ENCODE measurements around the gene TCL1B. TPM values are rescaled to one million over a fixed set of nuclear protein-coding genes. Genes with fewer than 3 reads are reported as not detected.

Gene TCL1B
- total and polyA plus RNA-seq, 4 donors: 0.19 TPM; not detected in 3

DNA sequence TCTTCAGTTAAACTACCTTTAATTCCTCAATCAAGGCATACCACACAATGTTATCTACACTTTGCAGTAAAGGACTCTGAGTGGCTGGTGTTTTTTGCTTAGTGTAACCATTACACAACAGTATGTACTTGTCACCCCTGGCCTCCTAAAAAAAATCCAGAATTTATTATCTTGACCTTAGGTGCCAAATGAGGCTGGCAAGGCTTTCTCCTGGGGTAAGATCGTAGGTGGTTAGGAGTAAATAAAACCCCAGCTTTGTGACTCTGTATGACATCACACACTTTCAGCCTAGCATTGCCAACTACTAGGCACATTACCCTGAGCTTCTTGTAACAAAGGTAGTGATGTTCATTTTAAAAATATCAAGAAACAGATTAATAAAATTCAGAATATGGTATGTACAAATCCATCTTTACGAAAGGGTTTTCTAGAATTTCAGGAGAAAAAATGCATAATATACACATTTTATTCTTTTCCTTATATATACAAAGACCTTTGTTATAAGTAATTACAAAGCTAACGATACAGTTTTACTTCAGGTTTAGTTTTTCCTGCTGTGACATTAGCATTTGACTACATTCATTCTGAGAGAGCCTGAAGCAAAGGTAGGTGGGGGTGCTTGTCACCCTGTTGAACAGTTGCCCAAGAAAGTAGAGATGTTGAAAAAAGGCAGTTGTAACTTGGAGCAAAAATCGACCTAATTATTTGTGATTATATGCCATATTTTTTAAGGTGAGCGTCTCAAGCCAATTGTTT, 14.2 kb downstream of the TCL1B start:
- Histone ChIP-seq H3K4me3 (ENCODE audit: low read depth in 1 of 3, low read length in 3 of 3) (no peak overlapping the region), H3K4me1 (ENCODE audit: control insufficient read depth in 4 of 4, insufficient read depth in 4 of 4, low read length in 3 of 4) (no peaks in the 10 kb centered on the region), H3K9me3 (ENCODE audit: control insufficient read depth in 4 of 4, low read length in 3 of 4) (no peaks in the 10 kb centered on the region), H3K27me3 (ENCODE audit: control insufficient read depth in 4 of 4, insufficient read depth in 4 of 4, low read length in 3 of 4) (peaks cover 0 to 8% (median 0%) of the 10 kb centered on the region in 4 donors), H3K36me3 (ENCODE audit: control insufficient read depth in 4 of 4, insufficient read depth in 3 of 4, low read depth in 1 of 4, low read length in 3 of 4) (no peaks in the 10 kb centered on the region), H3K9ac (ENCODE audit: low read depth in 1 of 2, low read length in 2 of 2) (no peak overlapping the region), H3K27ac (ENCODE audit: low read depth in 1 of 2, low read length in 2 of 2) (no peak overlapping the region)
- no peak for TF ChIP-seq EGR1 (IDR thresholded peaks at IDR 0.05; ENCODE audit: low read depth in 2 of 2)
- TF ChIP-seq ATF3 (IDR thresholded peaks at IDR 0.05): no peak
- TF ChIP-seq HNF4A (conservative IDR thresholded peaks at IDR 0.05): no peak
- no peak for TF ChIP-seq HNF4G (IDR thresholded peaks at IDR 0.05)
- no peak for DNase-seq (ENCODE audit: low spot score)
- 54% methylated on average over 5 of the region's 5 CpGs for WGBS

DNA sequence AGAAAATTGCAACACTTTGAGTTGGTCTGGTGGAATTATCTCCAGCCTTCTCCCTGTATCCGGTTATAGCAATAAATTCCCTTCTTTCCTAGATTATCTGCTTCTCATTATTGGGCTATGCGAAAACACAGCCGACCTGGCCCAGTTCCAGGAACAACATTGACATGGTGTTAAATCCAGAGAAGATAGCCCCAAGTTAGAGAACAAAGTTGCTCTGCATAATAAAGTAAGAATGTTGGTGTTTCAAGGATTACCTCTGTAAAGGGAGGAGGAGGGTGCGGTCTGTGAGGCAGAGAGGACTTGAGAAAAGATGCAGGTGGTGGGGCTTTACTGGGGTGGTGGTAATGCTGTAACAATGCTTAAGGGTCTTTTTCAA, 15.6 kb downstream of the TCL1B start:
- no peak overlapping the region for H3K27ac ChIP-seq (ENCODE audit: low read depth in 1 of 2, low read length in 2 of 2)
- no peaks in the 10 kb centered on the region for H3K36me3 ChIP-seq (ENCODE audit: control insufficient read depth in 4 of 4, insufficient read depth in 3 of 4, low read depth in 1 of 4, low read length in 3 of 4)
- H3K9ac ChIP-seq (ENCODE audit: low read depth in 1 of 2, low read length in 2 of 2): no peak overlapping the region
- H3K27me3 ChIP-seq (ENCODE audit: control insufficient read depth in 4 of 4, insufficient read depth in 4 of 4, low read length in 3 of 4): peaks cover 0 to 8% (median 0%) of the 10 kb centered on the region in 4 donors
- TF ChIP-seq EGR1 (IDR thresholded peaks at IDR 0.05; ENCODE audit: low read depth in 2 of 2) (no peak), MAX (IDR thresholded peaks at IDR 0.05) (no peak), TAF1 (conservative IDR thresholded peaks at IDR 0.05) (no peak), ATF3 (IDR thresholded peaks at IDR 0.05) (no peak), ZBTB33 (IDR thresholded peaks at IDR 0.05) (no peak)
- TF ChIP-seq, protein P1, sequence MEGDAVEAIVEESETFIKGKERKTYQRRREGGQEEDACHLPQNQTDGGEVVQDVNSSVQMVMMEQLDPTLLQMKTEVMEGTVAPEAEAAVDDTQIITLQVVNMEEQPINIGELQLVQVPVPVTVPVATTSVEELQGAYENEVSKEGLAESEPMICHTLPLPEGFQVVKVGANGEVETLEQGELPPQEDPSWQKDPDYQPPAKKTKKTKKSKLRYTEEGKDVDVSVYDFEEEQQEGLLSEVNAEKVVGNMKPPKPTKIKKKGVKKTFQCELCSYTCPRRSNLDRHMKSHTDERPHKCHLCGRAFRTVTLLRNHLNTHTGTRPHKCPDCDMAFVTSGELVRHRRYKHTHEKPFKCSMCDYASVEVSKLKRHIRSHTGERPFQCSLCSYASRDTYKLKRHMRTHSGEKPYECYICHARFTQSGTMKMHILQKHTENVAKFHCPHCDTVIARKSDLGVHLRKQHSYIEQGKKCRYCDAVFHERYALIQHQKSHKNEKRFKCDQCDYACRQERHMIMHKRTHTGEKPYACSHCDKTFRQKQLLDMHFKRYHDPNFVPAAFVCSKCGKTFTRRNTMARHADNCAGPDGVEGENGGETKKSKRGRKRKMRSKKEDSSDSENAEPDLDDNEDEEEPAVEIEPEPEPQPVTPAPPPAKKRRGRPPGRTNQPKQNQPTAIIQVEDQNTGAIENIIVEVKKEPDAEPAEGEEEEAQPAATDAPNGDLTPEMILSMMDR (IDR thresholded peaks at IDR 0.05; ENCODE audit: low read depth, low read length, missing input control): no peak
- WGBS: 47% methylated on average over 4 of the region's 4 CpGs
- H3K9me3 ChIP-seq (ENCODE audit: control insufficient read depth in 4 of 4, low read length in 3 of 4): no peaks in the 10 kb centered on the region
- no peaks in the 10 kb centered on the region for H3K4me1 ChIP-seq (ENCODE audit: control insufficient read depth in 4 of 4, insufficient read depth in 4 of 4, low read length in 3 of 4)
- DNase-seq (ENCODE audit: low spot score): no peak
- no peak overlapping the region for H3K4me3 ChIP-seq (ENCODE audit: low read depth in 1 of 3, low read length in 3 of 3)

- H3K4me1 ChIP-seq (ENCODE audit: control insufficient read depth in 4 of 4, insufficient read depth in 4 of 4, low read length in 3 of 4): no peaks in the 10 kb centered on the region
- TF ChIP-seq, protein P1 (IDR thresholded peaks at IDR 0.05; ENCODE audit: low read depth, low read length, missing input control): no peak
- TF ChIP-seq SP1 (IDR thresholded peaks at IDR 0.05) (no peak), JUND (IDR thresholded peaks at IDR 0.05) (no peak), GABPA (IDR thresholded peaks at IDR 0.05 in 1 of 2, conservative IDR thresholded peaks at IDR 0.05 in 1 of 2) (no peak), FOXA1 (IDR thresholded peaks at IDR 0.05) (no peak), ZBTB33 (IDR thresholded peaks at IDR 0.05) (no peak), RAD21 (IDR thresholded peaks at IDR 0.05) (no peak), HNF4A (conservative IDR thresholded peaks at IDR 0.05) (no peak), NR2F2 (IDR thresholded peaks at IDR 0.05) (no peak), MAX (IDR thresholded peaks at IDR 0.05) (no peak), EGR1 (IDR thresholded peaks at IDR 0.05; ENCODE audit: low read depth in 2 of 2) (no peak)
Measured at GRCh38 chr14:95703341-95703740, 17.1 kb downstream of the TCL1B start.

More at GRCh38 chr14:95703341-95703740, 17.1 kb downstream of the TCL1B start:
- Histone ChIP-seq H3K27ac (ENCODE audit: low read depth in 1 of 2, low read length in 2 of 2) (no peak overlapping the region), H3K36me3 (ENCODE audit: control insufficient read depth in 4 of 4, insufficient read depth in 3 of 4, low read depth in 1 of 4, low read length in 3 of 4) (no peaks in the 10 kb centered on the region), H3K4me3 (ENCODE audit: low read depth in 1 of 3, low read length in 3 of 3) (no peak overlapping the region), H3K9me3 (ENCODE audit: control insufficient read depth in 4 of 4, low read length in 3 of 4) (no peaks in the 10 kb centered on the region), H3K27me3 (ENCODE audit: control insufficient read depth in 4 of 4, insufficient read depth in 4 of 4, low read length in 3 of 4) (peaks cover 0 to 8% (median 1%) of the 10 kb centered on the region in 4 donors), H3K9ac (ENCODE audit: low read depth in 1 of 2, low read length in 2 of 2) (no peak overlapping the region)
- no peak for DNase-seq (ENCODE audit: low spot score)
- WGBS: 65% methylated on average over 3 of the region's 3 CpGs

All from liver (tissue), 9 donors.